HepG2 (cell line): Measurements from ENCODE around the gene UAP1L1. TPM values are rescaled to one million over a fixed set of nuclear protein-coding genes. Genes with fewer than 3 reads are reported as not detected.

Experiments used
- DNMT1 ChIP-seq: sonication (generic); formaldehyde crosslinking; IDR thresholded peaks from 2 replicates; pipeline ENCODE4 v1.5.1; 2020; ENCODE audit warnings: mild to moderate bottlenecking, missing genetic modification reagents
- FOXC1 ChIP-seq: sonication (generic); formaldehyde crosslinking; IDR thresholded peaks from 2 replicates; pipeline ENCODE4 v1.8.0; 2022; ENCODE audit warnings: mild to moderate bottlenecking, missing genetic modification reagents, borderline replicate concordance
- FOXK2 ChIP-seq: fragments of 450-650 bp; IDR thresholded peaks from 2 replicates; pipeline ENCODE4 v1.6.1; 2016
- HNRNPLL ChIP-seq: fragments of 200-400 bp; formaldehyde crosslinking; IDR thresholded peaks from 2 replicates; pipeline ENCODE4 v1.6.1; 2017; ENCODE audit warnings: mild to moderate bottlenecking, low read depth, low read length; ENCODE audit not compliant: poor library complexity, severe bottlenecking
- HOXA5 ChIP-seq: sonication (generic); formaldehyde crosslinking; IDR thresholded peaks from 2 replicates; pipeline ENCODE4 v1.4.0; 2020; ENCODE audit warnings: missing genetic modification reagents
- IKZF4 ChIP-seq: sonication (generic); formaldehyde crosslinking; IDR thresholded peaks from 2 replicates; pipeline ENCODE4 v1.5.1; 2020; ENCODE audit warnings: borderline replicate concordance, mild to moderate bottlenecking, low read depth, missing genetic modification reagents; ENCODE audit errors: not compliant biosample characterization
- POLR2G ChIP-seq: fragments of 200-400 bp; formaldehyde crosslinking; IDR thresholded peaks from 2 replicates; pipeline ENCODE4 v1.6.1; 2018; ENCODE audit warnings: mild to moderate bottlenecking, low read depth, low read length, moderate library complexity
- ZBTB20 ChIP-seq: sonication (generic); formaldehyde crosslinking; IDR thresholded peaks from 2 replicates; pipeline ENCODE4 v1.8.1; 2023; ENCODE audit warnings: missing genetic modification reagents, low read depth, mild to moderate bottlenecking, borderline replicate concordance
- ZC3H13 ChIP-seq: sonication (generic); formaldehyde crosslinking; IDR thresholded peaks from 2 replicates; pipeline ENCODE4 v1.8.1; 2023; ENCODE audit warnings: mild to moderate bottlenecking, missing genetic modification reagents, moderate library complexity
- ZNF205 ChIP-seq: IDR thresholded peaks from 2 replicates; pipeline ENCODE4 v1.6.1; 2018; ENCODE audit warnings: missing biosample characterization, missing genetic modification reagents
- ZNF317 ChIP-seq: sonication (generic); formaldehyde crosslinking; IDR thresholded peaks from 2 replicates; pipeline ENCODE4 v1.5.0; 2020; ENCODE audit warnings: mild to moderate bottlenecking, missing genetic modification reagents
- ZNF451 ChIP-seq: sonication (generic); formaldehyde crosslinking; IDR thresholded peaks from 2 replicates; pipeline ENCODE4 v1.5.0; 2020; ENCODE audit warnings: mild to moderate bottlenecking, missing genetic modification reagents
- ZNF460 ChIP-seq: sonication (generic); formaldehyde crosslinking; IDR thresholded peaks from 2 replicates; pipeline ENCODE4 v1.5.1; 2020; ENCODE audit warnings: missing genetic modification reagents, mild to moderate bottlenecking, borderline replicate concordance
- ZNF484 ChIP-seq: sonication (generic); formaldehyde crosslinking; IDR thresholded peaks from 2 replicates; pipeline ENCODE4 v1.5.1; 2020; ENCODE audit warnings: mild to moderate bottlenecking, low read depth, missing genetic modification reagents, borderline replicate concordance
- polyA plus RNA-seq, 8 experiments: library from polyadenylated mRNA; depleted of rRNA in 3 of 8; stranded (reverse) in 7 of 8; unstranded in 1 of 8; fragments of >200 nt; fragmentation: Illumina TruSeq in 4 of 8; extraction: Trizol in 4 of 8; gene quantifications; 2 replicates each; pipeline versions ENCODE4 v1.2.1 to v1.2.3, GENCODE V29; 2011 to 2016; ENCODE audit warnings: low read depth in 4 of 8, missing spikeins in 1 of 8, mixed read lengths in 1 of 8; ENCODE audit not compliant: insufficient read depth in 1 of 8
- total RNA-seq, 5 experiments: library from RNA; depleted of rRNA; stranded (reverse); fragments of >200 nt; fragmentation: Illumina TruSeq; extraction: Trizol; gene quantifications; 2 replicates each; pipeline ENCODE4 v1.2.3, GENCODE V29; 2016; ENCODE audit warnings: low read depth in 1 of 5
- TF ChIP-seq, protein P1 (sequence below), 2 experiments: fragments of 450-650 bp in 1 of 2; sonication (generic) in 1 of 2; formaldehyde crosslinking; IDR thresholded peaks; 2 replicates each; pipeline versions ENCODE4 v1.5.0 to v1.8.0; 2020 to 2022; ENCODE audit warnings: mild to moderate bottlenecking in 1 of 2, missing genetic modification reagents in 1 of 2
- TF ChIP-seq, protein P2 (sequence below): sonication (generic); formaldehyde crosslinking; conservative IDR thresholded peaks from 2 replicates; pipeline ENCODE4 v1.8.0; 2022; ENCODE audit warnings: missing genetic modification reagents
- TF ChIP-seq, protein P3 (sequence below): sonication (generic); formaldehyde crosslinking; IDR thresholded peaks from 2 replicates; pipeline ENCODE4 v1.4.0; 2020; ENCODE audit warnings: missing genetic modification reagents
- TF ChIP-seq, protein P4 (sequence below), 2 experiments: sonication (generic) in 1 of 2; formaldehyde crosslinking in 1 of 2; IDR thresholded peaks; 2 replicates each; pipeline versions ENCODE4 v1.4.0 to v1.6.1; 2018 to 2020; ENCODE audit warnings: missing genetic modification reagents in 2 of 2, borderline replicate concordance in 1 of 2, low read depth in 1 of 2, mild to moderate bottlenecking in 1 of 2, missing biosample characterization in 1 of 2

Gene UAP1L1
- total and polyA plus RNA-seq, 2 of the 13 experiments (the other 11 are each of a cell fraction or from before 2014, with no cell fraction given), result 5.4 to 6.4 TPM

DNA sequence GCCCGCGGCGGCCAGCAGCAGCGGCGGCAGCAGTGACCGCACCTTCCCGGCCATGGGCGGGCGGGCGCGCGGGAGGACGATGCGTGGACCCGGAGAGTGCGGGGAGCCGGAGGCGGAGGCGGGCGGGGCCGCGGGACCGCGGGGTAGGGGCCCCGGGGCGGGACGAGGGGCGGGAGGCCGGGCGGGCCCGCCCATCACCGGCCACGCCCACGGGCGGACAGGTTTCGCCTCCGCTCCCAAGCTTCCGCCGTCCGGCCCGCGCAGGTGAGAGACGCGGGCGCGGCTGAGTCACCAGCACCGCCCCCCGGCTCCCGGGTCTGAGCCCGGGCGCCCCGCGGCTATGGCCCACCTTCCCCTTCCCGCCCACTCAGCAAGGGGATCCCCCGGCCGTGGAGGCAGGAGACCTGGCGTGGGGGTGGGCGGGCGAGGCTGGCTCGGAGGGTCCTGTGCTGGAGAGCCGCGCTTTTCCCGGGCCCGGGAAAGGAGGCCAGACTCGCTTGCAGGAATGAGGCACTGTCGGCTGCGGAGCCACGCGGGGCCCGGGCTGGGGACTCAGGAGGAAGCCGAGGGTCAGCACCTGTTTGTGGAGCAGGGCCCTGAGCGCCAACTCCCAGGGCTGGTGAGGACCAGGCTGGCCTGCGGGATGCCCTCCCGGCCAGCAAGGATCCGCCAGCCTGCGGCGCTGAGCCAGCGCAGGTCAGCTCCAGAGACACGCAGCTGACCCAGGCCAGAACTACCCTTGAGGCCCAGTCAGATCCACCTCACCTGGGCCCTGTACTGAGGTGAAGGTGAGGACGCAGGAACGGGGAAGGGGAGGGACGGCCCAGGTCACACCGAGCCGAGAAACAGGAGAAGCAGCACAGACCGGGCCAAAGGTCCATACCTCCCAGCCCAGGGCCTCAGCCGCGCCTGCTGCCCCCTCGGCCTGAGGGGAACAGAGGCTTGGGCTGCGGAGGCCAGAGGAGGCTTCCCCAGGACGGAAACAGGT, 23.1 kb upstream of the UAP1L1 start, which contains the start of gene ENTPD2 (continued):
- TF ChIP-seq, protein P1, sequence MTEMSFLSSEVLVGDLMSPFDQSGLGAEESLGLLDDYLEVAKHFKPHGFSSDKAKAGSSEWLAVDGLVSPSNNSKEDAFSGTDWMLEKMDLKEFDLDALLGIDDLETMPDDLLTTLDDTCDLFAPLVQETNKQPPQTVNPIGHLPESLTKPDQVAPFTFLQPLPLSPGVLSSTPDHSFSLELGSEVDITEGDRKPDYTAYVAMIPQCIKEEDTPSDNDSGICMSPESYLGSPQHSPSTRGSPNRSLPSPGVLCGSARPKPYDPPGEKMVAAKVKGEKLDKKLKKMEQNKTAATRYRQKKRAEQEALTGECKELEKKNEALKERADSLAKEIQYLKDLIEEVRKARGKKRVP (CRISPR knock-in tag; IDR thresholded peaks at IDR 0.05), result no peak
- TF ChIP-seq ZNF460 (CRISPR knock-in tag), result no peak
- peak; percentile 74; the same call in 1 of the 2 replicates for TF ChIP-seq ZNF451 (CRISPR knock-in tag)
- peak; percentile 74 for TF ChIP-seq FOXC1
- no peak for TF ChIP-seq ZC3H13 (CRISPR knock-in tag)
- peak; percentile 44 for TF ChIP-seq HNRNPLL
- TF ChIP-seq ZNF484, result 0 out of 2 replicates have a peak, but pooled peaks have one; percentile 6
- TF ChIP-seq ZNF205 (CRISPR knock-in tag), result 0 out of 2 replicates have a peak, but pooled peaks have one; percentile 20
- no peak for TF ChIP-seq FOXK2
- TF ChIP-seq ZNF317 (CRISPR knock-in tag), result no peak; the same call in 1 of the 2 replicates
- TF ChIP-seq, protein P2, sequence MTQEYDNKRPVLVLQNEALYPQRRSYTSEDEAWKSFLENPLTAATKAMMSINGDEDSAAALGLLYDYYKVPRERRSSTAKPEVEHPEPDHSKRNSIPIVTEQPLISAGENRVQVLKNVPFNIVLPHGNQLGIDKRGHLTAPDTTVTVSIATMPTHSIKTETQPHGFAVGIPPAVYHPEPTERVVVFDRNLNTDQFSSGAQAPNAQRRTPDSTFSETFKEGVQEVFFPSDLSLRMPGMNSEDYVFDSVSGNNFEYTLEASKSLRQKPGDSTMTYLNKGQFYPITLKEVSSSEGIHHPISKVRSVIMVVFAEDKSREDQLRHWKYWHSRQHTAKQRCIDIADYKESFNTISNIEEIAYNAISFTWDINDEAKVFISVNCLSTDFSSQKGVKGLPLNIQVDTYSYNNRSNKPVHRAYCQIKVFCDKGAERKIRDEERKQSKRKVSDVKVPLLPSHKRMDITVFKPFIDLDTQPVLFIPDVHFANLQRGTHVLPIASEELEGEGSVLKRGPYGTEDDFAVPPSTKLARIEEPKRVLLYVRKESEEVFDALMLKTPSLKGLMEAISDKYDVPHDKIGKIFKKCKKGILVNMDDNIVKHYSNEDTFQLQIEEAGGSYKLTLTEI, result no peak
- TF ChIP-seq ZBTB20 (CRISPR knock-in tag), result no peak
- TF ChIP-seq, protein P3, sequence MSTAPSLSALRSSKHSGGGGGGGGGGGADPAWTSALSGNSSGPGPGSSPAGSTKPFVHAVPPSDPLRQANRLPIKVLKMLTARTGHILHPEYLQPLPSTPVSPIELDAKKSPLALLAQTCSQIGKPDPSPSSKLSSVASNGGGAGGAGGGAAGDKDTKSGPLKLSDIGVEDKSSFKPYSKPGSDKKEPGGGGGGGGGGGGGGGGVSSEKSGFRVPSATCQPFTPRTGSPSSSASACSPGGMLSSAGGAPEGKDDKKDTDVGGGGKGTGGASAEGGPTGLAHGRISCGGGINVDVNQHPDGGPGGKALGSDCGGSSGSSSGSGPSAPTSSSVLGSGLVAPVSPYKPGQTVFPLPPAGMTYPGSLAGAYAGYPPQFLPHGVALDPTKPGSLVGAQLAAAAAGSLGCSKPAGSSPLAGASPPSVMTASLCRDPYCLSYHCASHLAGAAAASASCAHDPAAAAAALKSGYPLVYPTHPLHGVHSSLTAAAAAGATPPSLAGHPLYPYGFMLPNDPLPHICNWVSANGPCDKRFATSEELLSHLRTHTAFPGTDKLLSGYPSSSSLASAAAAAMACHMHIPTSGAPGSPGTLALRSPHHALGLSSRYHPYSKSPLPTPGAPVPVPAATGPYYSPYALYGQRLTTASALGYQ (CRISPR knock-in tag), result peak; percentile 41; the same call in 1 of the 2 replicates
- peak; percentile 85; the same call in 1 of the 2 replicates for TF ChIP-seq HOXA5 (CRISPR knock-in tag)
- TF ChIP-seq POLR2G, result peak; percentile 82
- TF ChIP-seq, protein P4, sequence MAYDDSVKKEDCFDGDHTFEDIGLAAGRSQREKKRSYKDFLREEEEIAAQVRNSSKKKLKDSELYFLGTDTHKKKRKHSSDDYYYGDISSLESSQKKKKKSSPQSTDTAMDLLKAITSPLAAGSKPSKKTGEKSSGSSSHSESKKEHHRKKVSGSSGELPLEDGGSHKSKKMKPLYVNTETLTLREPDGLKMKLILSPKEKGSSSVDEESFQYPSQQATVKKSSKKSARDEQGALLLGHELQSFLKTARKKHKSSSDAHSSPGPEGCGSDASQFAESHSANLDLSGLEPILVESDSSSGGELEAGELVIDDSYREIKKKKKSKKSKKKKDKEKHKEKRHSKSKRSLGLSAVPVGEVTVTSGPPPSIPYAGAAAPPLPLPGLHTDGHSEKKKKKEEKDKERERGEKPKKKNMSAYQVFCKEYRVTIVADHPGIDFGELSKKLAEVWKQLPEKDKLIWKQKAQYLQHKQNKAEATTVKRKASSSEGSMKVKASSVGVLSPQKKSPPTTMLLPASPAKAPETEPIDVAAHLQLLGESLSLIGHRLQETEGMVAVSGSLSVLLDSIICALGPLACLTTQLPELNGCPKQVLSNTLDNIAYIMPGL (CRISPR knock-in tag; IDR thresholded peaks at IDR 0.05; ENCODE audit: borderline replicate concordance in 1 of 2, low read depth in 1 of 2), result peak; percentile 34 to 41; a peak in 3 of 4 replicates
- TF ChIP-seq IKZF4 (CRISPR knock-in tag), result peak; percentile 8
- peak; percentile 44; the same call in 1 of the 2 replicates for TF ChIP-seq DNMT1 (CRISPR knock-in tag)
